GM21447 (cell line): ENCODE data around the gene TST.

ENCODE experiments used
- ATAC-seq: cut with Tn5 transposase; IDR thresholded peaks from one replicate; pipeline ENCODE4 v1.9.1; 2021; ENCODE audit not compliant: unreplicated experiment

The TST gene

GRCh38 chr22:37032535-37033460 lies 13.6 kb upstream of the TST start:
- no peak for ATAC-seq

GRCh38 chr22:37032134-37032534 lies 12.9 kb upstream of the TST start:
- ATAC-seq, result no peak

- no peak for ATAC-seq
Observed at GRCh38 chr22:37030560-37031281, 11.5 kb upstream of the TST start.

- ATAC-seq, result no peak
Observed at GRCh38 chr22:37028692-37029674, 9.7 kb upstream of the TST start.

GRCh38 chr22:37027556-37027955 lies 8.3 kb upstream of the TST start:
- no peak for ATAC-seq

- no peak for ATAC-seq
Observed at GRCh38 chr22:37026325-37026724, 7.1 kb upstream of the TST start.

- no peak for ATAC-seq
Observed at GRCh38 chr22:37025500-37026070, 6.3 kb upstream of the TST start.

- ATAC-seq, result no peak
Observed at GRCh38 chr22:37024339-37025157, 5.3 kb upstream of the TST start.

GRCh38 chr22:37023743-37024338 lies 4.6 kb upstream of the TST start:
- no peak for ATAC-seq

- no peak for ATAC-seq
Observed at GRCh38 chr22:37022483-37023337, 3.5 kb upstream of the TST start.

GRCh38 chr22:37021710-37022482 lies 2.6 kb upstream of the TST start:
- ATAC-seq, result no peak

- ATAC-seq, result no peak
Observed at GRCh38 chr22:37021041-37021440, 1.8 kb upstream of the TST start.

GRCh38 chr22:37020192-37020479 lies 889 bp upstream of the TST start:
- ATAC-seq, result no peak

- ATAC-seq, result no peak
Observed at GRCh38 chr22:37018815-37019308, 385 bp downstream of the TST start.

GRCh38 chr22:37018086-37018814 lies 997 bp downstream of the TST start:
- ATAC-seq, result no peak

- no peak for ATAC-seq
Observed at GRCh38 chr22:37017356-37017755, 1.9 kb downstream of the TST start.
